SK-N-SH treated with all-trans-retinoic acid at 6 μM for 48 hours (cell line): ENCODE results near the gene PLOD2.

Experiments used
- ISL1 ChIP-seq: fragments of 250-450 bp; sonication (Bioruptor Pico); IDR thresholded peaks from 2 replicates; pipeline ENCODE4 v2.1.2; 2022; ENCODE audit warnings: mild to moderate bottlenecking, moderate library complexity
- PATZ1 ChIP-seq: fragments of 250-450 bp; sonication (Bioruptor Pico); IDR thresholded peaks from 2 replicates; pipeline ENCODE4 v1.8.0; 2020; ENCODE audit warnings: mild to moderate bottlenecking, moderate library complexity, borderline replicate concordance
- TCF4 ChIP-seq: fragments of 250-450 bp; sonication (Bioruptor Pico); IDR thresholded peaks from 2 replicates; pipeline ENCODE4 v1.8.0; 2021; ENCODE audit warnings: mild to moderate bottlenecking, moderate library complexity, borderline replicate concordance
- ZFP3 ChIP-seq: fragments of 250-450 bp; sonication (Bioruptor Pico); IDR thresholded peaks from 2 replicates; pipeline ENCODE4 v1.5.0; 2020; ENCODE audit warnings: mild to moderate bottlenecking, moderate library complexity

- TF ChIP-seq ZFP3 (CRISPR knock-in tag): no peak
- no peak for TF ChIP-seq PATZ1
- TF ChIP-seq ISL1 (CRISPR knock-in tag): no peak
- TF ChIP-seq TCF4 (CRISPR knock-in tag): no peak
These were observed 74.8 kb downstream of the PLOD2 start for GRCh38 chr3:146086211-146086610.
